SK-N-SH (cell line): ENCODE results near the gene AXIN2.

Experiments used
- RCOR1 ChIP-seq: fragments of 150-350 bp; IDR thresholded peaks from 2 replicates; pipeline ENCODE4 v1.6.1; 2017; ENCODE audit warnings: antibody characterized with exemption, low read length
- RXRA ChIP-seq: IDR thresholded peaks from 2 replicates; pipeline ENCODE4 v1.4.0; 2012; ENCODE audit warnings: low read depth, mild to moderate bottlenecking, borderline replicate concordance

DNA sequence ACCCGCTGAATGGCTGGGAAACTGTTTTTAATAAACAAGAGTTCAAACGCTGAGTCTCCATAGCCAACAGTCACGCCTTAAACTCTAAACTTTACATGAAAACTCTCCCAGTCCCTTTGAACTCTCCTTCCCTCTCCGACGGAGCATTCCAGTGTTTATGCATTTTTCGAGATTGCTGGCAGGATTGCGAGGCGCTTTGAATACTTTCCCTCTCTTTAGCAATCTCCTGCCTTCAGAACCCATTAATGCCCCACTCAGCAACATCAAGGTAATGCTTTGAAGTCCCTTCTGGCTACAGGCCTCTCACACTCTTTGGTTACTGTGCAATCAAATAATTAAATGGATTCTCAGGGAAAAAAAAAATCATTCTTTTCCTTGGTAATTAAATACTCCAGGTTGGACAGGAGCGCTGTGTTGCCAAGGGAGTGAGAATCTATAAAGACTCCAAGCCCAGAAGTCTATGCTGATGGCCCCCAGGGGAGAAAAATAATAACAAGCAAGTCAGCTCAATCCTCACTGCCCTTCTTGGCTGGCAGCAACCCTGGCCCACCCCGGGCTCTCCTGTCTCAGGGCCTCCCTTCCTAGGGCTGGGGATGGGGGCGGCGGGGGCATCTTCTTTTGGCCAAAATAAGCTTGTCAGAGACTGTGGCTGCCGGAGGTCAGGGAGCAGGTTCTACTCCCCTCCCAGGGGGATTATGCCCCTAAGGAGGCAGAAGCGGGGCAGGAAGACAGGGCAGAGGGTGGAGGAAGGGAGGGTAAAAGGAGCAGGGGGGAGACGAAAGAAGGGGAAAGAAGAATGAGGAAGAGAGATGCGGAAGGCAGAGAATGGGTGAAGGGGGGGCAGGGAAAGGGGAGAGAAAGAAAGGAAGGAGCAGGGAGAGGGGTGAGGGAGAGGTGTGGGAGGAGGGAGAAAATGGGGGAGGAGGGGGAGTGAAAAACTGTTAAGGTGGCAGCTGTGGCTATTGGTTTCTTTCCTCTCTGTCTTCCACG lies 45.2 kb downstream of the AXIN2 start:
- TF ChIP-seq RXRA (no peak), RCOR1 (no peak)
